ENCODE measurements around the gene LHPP. TPM values are rescaled to one million over a fixed set of nuclear protein-coding genes. Genes with fewer than 3 reads are reported as not detected.

The LHPP gene
- polyA plus RNA-seq, 2 of the 4 experiments (the other 2 are of a cell fraction), result 14.4 to 18.6 TPM

DNA sequence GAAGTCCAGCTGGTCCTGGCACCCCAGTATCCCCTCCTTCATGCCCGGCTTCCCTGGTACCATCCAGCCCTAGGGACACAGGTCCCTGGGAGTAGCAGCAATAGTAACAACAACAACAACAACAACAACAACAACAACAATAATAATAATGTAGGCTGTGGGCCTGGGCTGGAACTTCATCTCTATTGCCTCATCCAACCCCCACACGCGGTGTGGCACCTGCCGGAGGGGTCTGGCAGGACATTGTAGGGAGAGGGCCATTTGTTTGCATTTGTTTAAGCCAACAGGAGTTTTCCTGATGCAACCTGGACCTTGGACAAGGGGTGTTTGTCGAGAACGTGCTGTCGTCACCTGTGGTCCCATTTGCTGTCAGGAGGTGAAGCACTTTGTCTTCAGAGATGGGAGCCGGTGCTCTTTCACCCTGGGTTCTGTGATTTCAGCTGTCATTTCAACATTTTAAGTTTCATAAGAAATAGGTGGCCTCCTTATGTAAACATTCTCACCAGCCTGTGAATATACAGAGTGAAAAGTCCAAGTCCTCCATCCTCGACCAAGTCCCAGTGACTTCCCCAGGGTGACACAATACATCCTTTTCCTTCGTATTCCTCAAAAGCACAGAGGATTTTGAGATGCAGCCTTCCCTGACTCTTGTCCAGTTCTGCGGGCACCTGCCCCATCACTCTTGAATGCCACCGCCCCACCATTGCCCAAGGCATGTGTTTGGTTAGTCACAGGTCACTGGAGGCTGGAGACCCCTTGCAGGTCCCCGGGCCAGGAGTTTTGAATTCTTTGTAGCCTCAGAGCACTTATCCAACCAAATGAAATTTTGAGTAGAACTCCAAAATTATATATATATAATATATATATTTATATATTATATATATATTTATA lies 9.2 kb downstream of the LHPP start:
- FAIRE-seq (no peak), DNase-seq (ENCODE audit: low read depth in 1 of 2, low spot score in 1 of 2) (peak; percentile 19 to 67), ATAC-seq (peak; percentile 18 to 51; a peak in 5 of 6 replicates)
- Histone ChIP-seq H3K4me3 (no peak overlapping the region), H3K9me3 (no peaks in the 10 kb centered on the region), H3K27ac (peak overlapping the region; percentile 39 to 66; a peak in 5 of 6 replicates), H3K4me1 (peaks cover 24% of the 10 kb centered on the region), H3K4me2 (peak overlapping the region; percentile 54)
- 49% methylated on average over 13 of the region's 13 CpGs for whole genome bisulfite sequencing (ENCODE audit: missing lambda C conversion rate)
- CTCF ChIA-PET, result interaction anchor here (0.6 kb wide), 1 partner anchor 454 kb away, joined by 4 read pairs; no protein-coding TSS in a partner anchor
- POLR2A ChIA-PET, result interaction anchor here (1.4 kb wide), 1 partner anchor 9 kb away, joined by 5 read pairs; the partner anchor contains the start of gene LHPP
- peak; percentile 37 to 40; a peak in 2 of 5 replicates for TF ChIP-seq JUN (IDR thresholded peaks at IDR 0.05)
- TF ChIP-seq MYC (IDR thresholded peaks at IDR 0.05; ENCODE audit: borderline replicate concordance, low read length), result no peak
- TF ChIP-seq EP300 (IDR thresholded peaks at IDR 0.05), result peak in 1 of 2 experiments; percentile 41; a peak in 2 of 5 replicates
- TF ChIP-seq SMC3 (IDR thresholded peaks at IDR 0.05), result no peak
- TF ChIP-seq ESRRA (IDR thresholded peaks at IDR 0.05; ENCODE audit: borderline replicate concordance, low read length), result no peak
- no peak for TF ChIP-seq MAFK (IDR thresholded peaks at IDR 0.05; ENCODE audit: partially characterized antibody)
- no peak for TF ChIP-seq NPAS2 (CRISPR knock-in tag; IDR thresholded peaks at IDR 0.05; ENCODE audit: borderline replicate concordance)
- no peak for TF ChIP-seq CHD2 (IDR thresholded peaks at IDR 0.05; ENCODE audit: low read length, partially characterized antibody)
- TF ChIP-seq HOXB13 (CRISPR knock-in tag; IDR thresholded peaks at IDR 0.05; ENCODE audit: low read depth), result no peak
- TF ChIP-seq JUNB (IDR thresholded peaks at IDR 0.05), result no peak
- TF ChIP-seq CHD4 (IDR thresholded peaks at IDR 0.05; ENCODE audit: borderline replicate concordance), result no peak
- no peak for TF ChIP-seq GATA3 (IDR thresholded peaks at IDR 0.05; ENCODE audit: borderline replicate concordance)
- TF ChIP-seq HOXB5 (CRISPR knock-in tag; IDR thresholded peaks at IDR 0.05), result no peak
- no peak for TF ChIP-seq TFCP2L1 (CRISPR knock-in tag; IDR thresholded peaks at IDR 0.05)
- TF ChIP-seq CBX2 (IDR thresholded peaks at IDR 0.05; ENCODE audit: borderline replicate concordance, low read depth), result no peak
- TF ChIP-seq KDM5A (IDR thresholded peaks at IDR 0.05), result no peak
- TF ChIP-seq, protein P1, sequence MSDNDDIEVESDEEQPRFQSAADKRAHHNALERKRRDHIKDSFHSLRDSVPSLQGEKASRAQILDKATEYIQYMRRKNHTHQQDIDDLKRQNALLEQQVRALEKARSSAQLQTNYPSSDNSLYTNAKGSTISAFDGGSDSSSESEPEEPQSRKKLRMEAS (IDR thresholded peaks at IDR 0.05), result no peak
- no peak for TF ChIP-seq HDAC2 (IDR thresholded peaks at IDR 0.05)
- TF ChIP-seq NFE2L2 (conservative IDR thresholded peaks at IDR 0.05; ENCODE audit: low read length), result no peak
- 0 out of 2 replicates have a peak, but pooled peaks have one; percentile 38 for TF ChIP-seq HES2 (IDR thresholded peaks at IDR 0.05)
- no peak for TF ChIP-seq RFX5 (IDR thresholded peaks at IDR 0.05)
- no peak for TF ChIP-seq EHMT2 (IDR thresholded peaks at IDR 0.05; ENCODE audit: low read depth)
- TF ChIP-seq CEBPB (IDR thresholded peaks at IDR 0.05), result peak in 1 of 2 experiments; percentile 54; a peak in 2 of 4 replicates
- TF ChIP-seq, protein P2, sequence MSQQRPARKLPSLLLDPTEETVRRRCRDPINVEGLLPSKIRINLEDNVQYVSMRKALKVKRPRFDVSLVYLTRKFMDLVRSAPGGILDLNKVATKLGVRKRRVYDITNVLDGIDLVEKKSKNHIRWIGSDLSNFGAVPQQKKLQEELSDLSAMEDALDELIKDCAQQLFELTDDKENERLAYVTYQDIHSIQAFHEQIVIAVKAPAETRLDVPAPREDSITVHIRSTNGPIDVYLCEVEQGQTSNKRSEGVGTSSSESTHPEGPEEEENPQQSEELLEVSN (IDR thresholded peaks at IDR 0.05; ENCODE audit: borderline replicate concordance, low read depth), result no peak

GRCh38 chr10:124472071-124472470 lies 10.4 kb downstream of the LHPP start:
- CTCF ChIA-PET, result interaction anchor here (1.2 kb wide), 1 partner anchor 58 kb away, joined by 5 read pairs; no protein-coding TSS in a partner anchor
- TF ChIP-seq JUN (IDR thresholded peaks at IDR 0.05) (no peak), FOXS1 (CRISPR knock-in tag; IDR thresholded peaks at IDR 0.05) (no peak), MYC (IDR thresholded peaks at IDR 0.05; ENCODE audit: borderline replicate concordance, low read length) (no peak), EP300 (IDR thresholded peaks at IDR 0.05) (no peak), RNF2 (IDR thresholded peaks at IDR 0.05; ENCODE audit: borderline replicate concordance, low read depth) (no peak), POLR2AphosphoS2 (conservative IDR thresholded peaks at IDR 0.05; ENCODE audit: low read length) (no peak), TFCP2L1 (CRISPR knock-in tag; IDR thresholded peaks at IDR 0.05) (no peak), RCOR1 (IDR thresholded peaks at IDR 0.05; ENCODE audit: low read depth, low read length) (no peak), JUNB (IDR thresholded peaks at IDR 0.05) (no peak), KDM1A (IDR thresholded peaks at IDR 0.05; ENCODE audit: low read depth) (no peak), CBX8 (IDR thresholded peaks at IDR 0.05) (no peak), HOXA7 (CRISPR knock-in tag; IDR thresholded peaks at IDR 0.05) (no peak)
- TF ChIP-seq, protein P3, sequence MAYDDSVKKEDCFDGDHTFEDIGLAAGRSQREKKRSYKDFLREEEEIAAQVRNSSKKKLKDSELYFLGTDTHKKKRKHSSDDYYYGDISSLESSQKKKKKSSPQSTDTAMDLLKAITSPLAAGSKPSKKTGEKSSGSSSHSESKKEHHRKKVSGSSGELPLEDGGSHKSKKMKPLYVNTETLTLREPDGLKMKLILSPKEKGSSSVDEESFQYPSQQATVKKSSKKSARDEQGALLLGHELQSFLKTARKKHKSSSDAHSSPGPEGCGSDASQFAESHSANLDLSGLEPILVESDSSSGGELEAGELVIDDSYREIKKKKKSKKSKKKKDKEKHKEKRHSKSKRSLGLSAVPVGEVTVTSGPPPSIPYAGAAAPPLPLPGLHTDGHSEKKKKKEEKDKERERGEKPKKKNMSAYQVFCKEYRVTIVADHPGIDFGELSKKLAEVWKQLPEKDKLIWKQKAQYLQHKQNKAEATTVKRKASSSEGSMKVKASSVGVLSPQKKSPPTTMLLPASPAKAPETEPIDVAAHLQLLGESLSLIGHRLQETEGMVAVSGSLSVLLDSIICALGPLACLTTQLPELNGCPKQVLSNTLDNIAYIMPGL (CRISPR knock-in tag; IDR thresholded peaks at IDR 0.05; ENCODE audit: borderline replicate concordance), result no peak
- TF ChIP-seq, protein P4, sequence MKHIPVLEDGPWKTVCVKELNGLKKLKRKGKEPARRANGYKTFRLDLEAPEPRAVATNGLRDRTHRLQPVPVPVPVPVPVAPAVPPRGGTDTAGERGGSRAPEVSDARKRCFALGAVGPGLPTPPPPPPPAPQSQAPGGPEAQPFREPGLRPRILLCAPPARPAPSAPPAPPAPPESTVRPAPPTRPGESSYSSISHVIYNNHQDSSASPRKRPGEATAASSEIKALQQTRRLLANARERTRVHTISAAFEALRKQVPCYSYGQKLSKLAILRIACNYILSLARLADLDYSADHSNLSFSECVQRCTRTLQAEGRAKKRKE (CRISPR knock-in tag; IDR thresholded peaks at IDR 0.05; ENCODE audit: low read depth), result no peak

More at GRCh38 chr10:124472071-124472470, 10.4 kb downstream of the LHPP start:
- no peak overlapping the region for H3K27ac ChIP-seq
- no peak overlapping the region for H3K4me3 ChIP-seq
- ATAC-seq, result no peak
- FAIRE-seq, result no peak
- no peak for DNase-seq (ENCODE audit: low read depth in 1 of 2, low spot score in 1 of 2)
- no peaks in the 10 kb centered on the region for H3K9me3 ChIP-seq
- WGBS (ENCODE audit: missing lambda C conversion rate), result 89% methylated on average over 6 of the region's 6 CpGs
- no peak overlapping the region for H3K4me2 ChIP-seq
- POLR2A ChIA-PET, result no interaction called here
- peaks cover 29% of the 10 kb centered on the region for H3K4me1 ChIP-seq
